GM12872 (cell line): ENCODE measurements around the gene EPAS1.

Experiments used
- CTCF ChIP-seq: IDR thresholded peaks from 3 replicates; pipeline ENCODE4 v1.5.1; 2011; ENCODE audit warnings: low read depth, mild to moderate bottlenecking, low read length, moderate library complexity; ENCODE audit not compliant: insufficient read depth

Gene EPAS1

DNA sequence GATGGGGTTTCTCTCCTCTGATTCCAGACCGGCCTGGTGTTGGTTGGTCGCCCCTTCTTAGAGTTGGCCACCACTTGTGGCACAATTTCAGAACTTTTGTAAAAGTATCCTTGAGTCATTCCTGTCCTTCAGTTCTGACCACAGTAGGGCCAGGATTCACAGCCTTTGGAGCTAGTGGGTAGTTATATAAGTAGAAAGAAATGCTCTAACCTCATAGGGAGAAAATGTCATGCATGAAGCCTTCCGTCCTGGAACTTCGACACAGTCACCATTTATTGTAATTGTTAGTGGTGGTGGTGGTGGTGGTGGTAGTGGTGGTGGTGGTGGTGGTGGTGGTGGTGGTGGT lies 65.4 kb downstream of the EPAS1 start:
- TF ChIP-seq CTCF = no peak

GRCh38 chr2:46363535-46364170 lies 66.4 kb downstream of the EPAS1 start:
- no peak for TF ChIP-seq CTCF

DNA sequence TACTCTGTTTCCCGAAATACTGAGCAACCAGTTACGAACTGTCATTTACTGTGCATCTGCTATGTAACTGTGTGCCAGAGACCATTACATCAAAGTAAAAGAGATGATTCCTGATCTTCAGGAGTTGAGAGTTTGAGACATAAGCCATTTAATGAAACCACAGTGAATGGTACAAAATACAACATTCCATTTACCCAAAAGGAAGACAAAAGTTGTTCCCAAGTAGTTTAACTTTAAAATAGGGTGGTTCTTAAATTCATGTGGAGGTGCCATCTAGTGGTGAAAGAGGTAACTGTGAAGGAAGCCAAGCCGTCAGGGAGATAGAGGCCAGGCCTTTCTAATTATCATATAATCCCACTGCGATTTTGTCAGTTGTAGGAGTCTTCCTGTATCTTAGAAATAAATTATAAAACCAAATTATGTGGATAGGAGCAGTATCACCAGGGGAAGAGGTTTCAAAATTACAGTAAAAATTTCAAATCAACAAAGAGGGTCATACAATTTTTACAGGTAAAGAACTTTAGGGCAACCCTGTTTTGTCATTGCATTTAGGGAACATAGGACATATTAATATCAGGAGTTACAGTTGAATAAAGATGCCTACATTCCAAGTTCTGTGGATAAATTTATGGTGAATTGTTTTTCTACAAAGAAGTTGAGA lies 67.7 kb downstream of the EPAS1 start:
- TF ChIP-seq CTCF = peak; percentile 73

- TF ChIP-seq CTCF = peak; percentile 47; the same call in 2 of the 3 replicates
These were observed 68.9 kb downstream of the EPAS1 start for GRCh38 chr2:46365913-46366667.

- TF ChIP-seq CTCF = no peak
These were observed 69.5 kb downstream of the EPAS1 start for GRCh38 chr2:46366668-46367052.

DNA sequence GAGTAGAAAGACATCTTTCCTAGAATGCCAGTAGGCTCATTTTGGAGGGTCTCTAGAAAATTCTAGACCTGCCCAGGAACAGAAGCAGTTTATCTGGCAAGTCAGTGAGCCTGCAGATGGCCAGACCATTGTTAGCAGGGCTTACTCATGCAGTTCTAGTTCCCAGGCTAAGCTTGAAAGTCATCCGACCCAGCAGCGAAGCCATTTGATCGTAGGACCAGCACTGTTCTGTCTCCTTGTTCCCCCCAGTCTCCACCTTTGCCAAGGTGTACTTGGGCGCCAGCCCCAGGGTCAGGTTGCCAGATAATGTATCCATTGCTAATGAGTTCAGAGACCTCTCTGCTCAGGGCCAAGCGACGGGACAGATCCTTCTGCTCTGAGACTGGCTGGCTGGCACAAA lies 70.1 kb downstream of the EPAS1 start:
- no peak for TF ChIP-seq CTCF

DNA sequence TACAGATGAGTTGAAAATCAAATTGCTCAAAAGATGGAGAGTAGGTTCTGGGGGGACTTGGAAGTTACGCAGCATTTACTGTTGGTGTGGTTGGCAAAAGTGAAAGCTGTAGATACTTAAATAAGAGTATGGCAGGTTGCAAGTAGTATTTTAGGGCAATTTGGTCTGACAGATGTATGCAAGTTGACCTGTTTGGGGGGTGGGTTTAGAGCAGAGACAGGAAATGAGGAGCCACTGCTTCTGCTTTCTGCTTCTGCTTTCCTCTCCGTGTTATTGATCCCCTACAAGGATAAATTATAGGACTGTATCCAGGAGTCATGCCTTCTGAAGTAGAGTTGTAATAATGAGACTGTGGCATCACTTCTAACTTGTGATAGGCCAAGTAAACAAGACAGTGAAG lies 71.2 kb downstream of the EPAS1 start:
- TF ChIP-seq CTCF = no peak
